Measurements from ENCODE around the gene PHC1.

DNA sequence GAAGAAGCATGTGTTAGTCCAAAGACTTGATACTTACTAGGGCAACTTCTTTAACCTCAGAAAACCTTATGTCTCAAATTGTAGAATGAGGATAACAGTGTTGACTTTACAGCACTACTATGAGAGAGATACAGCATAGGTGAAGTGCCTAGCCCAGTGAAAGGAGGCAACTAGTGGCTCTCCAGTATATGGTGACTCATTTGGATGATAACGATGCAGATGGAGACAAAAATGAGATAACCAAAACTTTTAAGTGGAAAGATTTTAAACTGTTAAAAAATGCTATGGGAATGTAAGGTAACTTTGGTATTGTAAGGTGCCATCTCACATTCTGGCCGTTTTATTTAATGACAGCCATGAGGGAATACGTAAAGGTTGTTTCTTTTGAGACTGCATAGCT lies 2.7 kb downstream of the PHC1 start:
- TF ChIP-seq, protein P1, sequence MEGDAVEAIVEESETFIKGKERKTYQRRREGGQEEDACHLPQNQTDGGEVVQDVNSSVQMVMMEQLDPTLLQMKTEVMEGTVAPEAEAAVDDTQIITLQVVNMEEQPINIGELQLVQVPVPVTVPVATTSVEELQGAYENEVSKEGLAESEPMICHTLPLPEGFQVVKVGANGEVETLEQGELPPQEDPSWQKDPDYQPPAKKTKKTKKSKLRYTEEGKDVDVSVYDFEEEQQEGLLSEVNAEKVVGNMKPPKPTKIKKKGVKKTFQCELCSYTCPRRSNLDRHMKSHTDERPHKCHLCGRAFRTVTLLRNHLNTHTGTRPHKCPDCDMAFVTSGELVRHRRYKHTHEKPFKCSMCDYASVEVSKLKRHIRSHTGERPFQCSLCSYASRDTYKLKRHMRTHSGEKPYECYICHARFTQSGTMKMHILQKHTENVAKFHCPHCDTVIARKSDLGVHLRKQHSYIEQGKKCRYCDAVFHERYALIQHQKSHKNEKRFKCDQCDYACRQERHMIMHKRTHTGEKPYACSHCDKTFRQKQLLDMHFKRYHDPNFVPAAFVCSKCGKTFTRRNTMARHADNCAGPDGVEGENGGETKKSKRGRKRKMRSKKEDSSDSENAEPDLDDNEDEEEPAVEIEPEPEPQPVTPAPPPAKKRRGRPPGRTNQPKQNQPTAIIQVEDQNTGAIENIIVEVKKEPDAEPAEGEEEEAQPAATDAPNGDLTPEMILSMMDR (optimal IDR thresholded peaks at IDR 0.05 in 1 of 3, IDR thresholded peaks at IDR 0.05 in 1 of 3, conservative IDR thresholded peaks at IDR 0.05 in 1 of 3; ENCODE audit: extremely low read depth in 1 of 3, insufficient read depth in 2 of 3, low read length in 3 of 3) = no peak
- TF ChIP-seq EZH2 (IDR thresholded peaks at IDR 0.05; ENCODE audit: low read length) = no peak

Data from keratinocyte (primary cell).